ENCODE measurements around the gene EFNB3.

Gene EFNB3

DNA sequence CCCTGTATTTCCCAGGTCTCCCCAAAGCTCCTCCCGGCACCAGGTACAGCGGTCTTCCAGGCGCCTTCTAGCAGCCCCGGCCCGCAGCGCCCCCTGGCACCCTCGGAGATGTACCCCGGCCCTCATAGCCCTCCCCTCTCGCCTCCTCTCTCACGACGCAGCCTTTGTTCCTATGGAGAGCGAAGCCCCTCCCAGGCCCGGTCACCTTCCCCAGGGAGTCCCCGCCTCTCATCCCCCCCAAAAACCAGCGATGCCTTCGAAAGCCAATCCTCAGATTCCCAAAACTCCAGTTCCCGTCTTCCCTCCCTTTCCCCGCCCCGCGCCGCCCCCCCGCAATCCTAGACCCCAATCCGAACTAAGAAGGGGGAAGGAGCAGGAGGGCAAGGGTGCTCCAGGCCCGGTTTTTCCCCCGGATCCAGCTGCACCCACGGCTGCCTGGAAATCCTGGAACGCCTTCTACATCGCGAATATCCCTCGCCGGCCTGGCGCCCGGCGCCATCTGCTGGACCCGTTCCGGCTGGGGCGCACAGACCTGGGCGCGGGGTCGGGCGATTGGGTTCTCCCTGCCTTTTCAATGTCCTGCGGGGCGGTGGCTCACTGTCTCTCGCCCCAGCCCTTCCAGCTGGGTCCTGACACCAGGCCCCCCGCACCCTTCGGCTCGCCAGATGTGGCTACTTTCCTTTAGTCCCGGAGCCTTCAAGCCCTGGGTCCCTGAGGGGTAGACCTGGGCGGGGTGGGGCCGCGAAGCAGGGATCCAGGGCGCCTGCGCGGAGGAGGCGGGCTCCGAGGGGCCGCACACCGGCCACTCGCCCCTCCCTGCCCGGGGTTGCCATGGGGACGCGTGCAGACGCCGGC is 12.1 kb downstream of the EFNB3 start, which contains the start of gene DNAH2 (continued):
- TF ChIP-seq YY1 (tag by site-specific recombination; IDR thresholded peaks at IDR 0.05), result peak; percentile 90
- TF ChIP-seq ZNF747 (tag by site-specific recombination; IDR thresholded peaks at IDR 0.05), result 0 out of 2 replicates have a peak, but pooled peaks have one; percentile 43
- peak; percentile 85; the same call in 1 of the 2 replicates for TF ChIP-seq ZNF610 (tag by site-specific recombination; IDR thresholded peaks at IDR 0.05; ENCODE audit: borderline replicate concordance)
- peak; percentile 99 for TF ChIP-seq KLF7 (tag by site-specific recombination; IDR thresholded peaks at IDR 0.05; ENCODE audit: borderline replicate concordance)
- TF ChIP-seq ZSCAN5A (tag by site-specific recombination; IDR thresholded peaks at IDR 0.05), result peak; percentile 58; the same call in 1 of the 2 replicates
- peak; percentile 99 for TF ChIP-seq ZNF324 (tag by site-specific recombination; IDR thresholded peaks at IDR 0.05)
- no peak for TF ChIP-seq ZNF37A (tag by site-specific recombination; IDR thresholded peaks at IDR 0.05)
- no peak for TF ChIP-seq ZNF202 (tag by site-specific recombination; IDR thresholded peaks at IDR 0.05; ENCODE audit: borderline replicate concordance)
- peak; percentile 96 for TF ChIP-seq GLIS2 (tag by site-specific recombination; IDR thresholded peaks at IDR 0.05)
- no peak for TF ChIP-seq SETDB1 (IDR thresholded peaks at IDR 0.05; ENCODE audit: insufficient read length, low read length)
- peak; percentile 68 for TF ChIP-seq ZNF629 (tag by site-specific recombination; IDR thresholded peaks at IDR 0.05)
- peak; percentile 75; the same call in 1 of the 2 replicates for TF ChIP-seq ZNF843 (tag by site-specific recombination; IDR thresholded peaks at IDR 0.05)
- peak; percentile 21; the same call in 1 of the 2 replicates for TF ChIP-seq ZBTB49 (tag by site-specific recombination; IDR thresholded peaks at IDR 0.05; ENCODE audit: low read depth)
- TF ChIP-seq, protein P1, sequence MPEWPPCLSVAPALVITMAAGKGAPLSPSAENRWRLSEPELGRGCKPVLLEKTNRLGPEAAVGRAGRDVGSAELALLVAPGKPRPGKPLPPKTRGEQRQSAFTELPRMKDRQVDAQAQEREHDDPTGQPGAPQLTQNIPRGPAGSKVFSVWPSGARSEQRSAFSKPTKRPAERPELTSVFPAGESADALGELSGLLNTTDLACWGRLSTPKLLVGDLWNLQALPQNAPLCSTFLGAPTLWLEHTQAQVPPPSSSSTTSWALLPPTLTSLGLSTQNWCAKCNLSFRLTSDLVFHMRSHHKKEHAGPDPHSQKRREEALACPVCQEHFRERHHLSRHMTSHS (tag by site-specific recombination; IDR thresholded peaks at IDR 0.05), result no peak; the same call in 1 of the 2 replicates
- TF ChIP-seq ZNF10 (tag by site-specific recombination; IDR thresholded peaks at IDR 0.05), result peak; percentile 65; the same call in 1 of the 2 replicates
- peak; percentile 99 for TF ChIP-seq ZNF561 (tag by site-specific recombination; IDR thresholded peaks at IDR 0.05; ENCODE audit: borderline replicate concordance)
- TF ChIP-seq ZNF560 (tag by site-specific recombination; IDR thresholded peaks at IDR 0.05; ENCODE audit: borderline replicate concordance), result no peak
- no peak for TF ChIP-seq ZNF670 (tag by site-specific recombination; IDR thresholded peaks at IDR 0.05; ENCODE audit: low read depth)
- no peak for TF ChIP-seq ZNF626 (tag by site-specific recombination; IDR thresholded peaks at IDR 0.05)
- TF ChIP-seq ZBTB48 (tag by site-specific recombination; IDR thresholded peaks at IDR 0.05), result peak; percentile 97
- TF ChIP-seq SCRT2 (tag by site-specific recombination; IDR thresholded peaks at IDR 0.05), result peak; percentile 14; the same call in 1 of the 2 replicates
- no peak for TF ChIP-seq ZNF169 (tag by site-specific recombination; IDR thresholded peaks at IDR 0.05)

Data from HEK293 (cell line).